ENCODE results near the gene ZNF423. TPM values are rescaled to one million over a fixed set of nuclear protein-coding genes. Genes with fewer than 3 reads are reported as not detected.

Gene ZNF423
- total RNA-seq, 1 donor from 2014 or later, result 10.7 TPM

DNA sequence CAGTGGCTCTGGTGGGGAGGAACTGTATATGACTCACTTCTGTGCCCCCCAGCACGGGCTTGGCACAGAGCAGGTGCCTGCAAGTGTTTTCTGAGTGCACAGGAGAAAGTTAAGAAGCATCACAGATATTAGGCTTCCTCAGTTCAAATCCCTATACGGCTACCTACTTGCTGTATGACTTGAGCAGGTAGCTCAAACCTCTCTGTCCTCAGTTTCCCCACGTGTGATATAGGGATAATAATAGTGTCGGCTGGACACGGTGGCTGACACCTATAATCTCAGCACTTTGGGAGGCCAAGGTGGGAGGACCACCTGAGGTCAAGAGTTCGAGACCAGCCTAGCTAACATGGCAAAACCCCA, 386.6 kb downstream of the ZNF423 start:
- DNase-seq (no peak), ATAC-seq (no peak)
- no peak overlapping the region for H3K4me3 ChIP-seq
- H3K27me3 ChIP-seq (ENCODE audit: low read depth), result peaks cover 8% of the 10 kb centered on the region
- H3K4me1 ChIP-seq, result no peaks in the 10 kb centered on the region
- TF ChIP-seq, protein P1, sequence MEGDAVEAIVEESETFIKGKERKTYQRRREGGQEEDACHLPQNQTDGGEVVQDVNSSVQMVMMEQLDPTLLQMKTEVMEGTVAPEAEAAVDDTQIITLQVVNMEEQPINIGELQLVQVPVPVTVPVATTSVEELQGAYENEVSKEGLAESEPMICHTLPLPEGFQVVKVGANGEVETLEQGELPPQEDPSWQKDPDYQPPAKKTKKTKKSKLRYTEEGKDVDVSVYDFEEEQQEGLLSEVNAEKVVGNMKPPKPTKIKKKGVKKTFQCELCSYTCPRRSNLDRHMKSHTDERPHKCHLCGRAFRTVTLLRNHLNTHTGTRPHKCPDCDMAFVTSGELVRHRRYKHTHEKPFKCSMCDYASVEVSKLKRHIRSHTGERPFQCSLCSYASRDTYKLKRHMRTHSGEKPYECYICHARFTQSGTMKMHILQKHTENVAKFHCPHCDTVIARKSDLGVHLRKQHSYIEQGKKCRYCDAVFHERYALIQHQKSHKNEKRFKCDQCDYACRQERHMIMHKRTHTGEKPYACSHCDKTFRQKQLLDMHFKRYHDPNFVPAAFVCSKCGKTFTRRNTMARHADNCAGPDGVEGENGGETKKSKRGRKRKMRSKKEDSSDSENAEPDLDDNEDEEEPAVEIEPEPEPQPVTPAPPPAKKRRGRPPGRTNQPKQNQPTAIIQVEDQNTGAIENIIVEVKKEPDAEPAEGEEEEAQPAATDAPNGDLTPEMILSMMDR (IDR thresholded peaks at IDR 0.05), result no peak
- H3K9me3 ChIP-seq, result no peaks in the 10 kb centered on the region
- no peak overlapping the region for H3K27ac ChIP-seq
- no peaks in the 10 kb centered on the region for H3K36me3 ChIP-seq
- intact Hi-C loops (cut with DNase I), result no loop called here

DNA sequence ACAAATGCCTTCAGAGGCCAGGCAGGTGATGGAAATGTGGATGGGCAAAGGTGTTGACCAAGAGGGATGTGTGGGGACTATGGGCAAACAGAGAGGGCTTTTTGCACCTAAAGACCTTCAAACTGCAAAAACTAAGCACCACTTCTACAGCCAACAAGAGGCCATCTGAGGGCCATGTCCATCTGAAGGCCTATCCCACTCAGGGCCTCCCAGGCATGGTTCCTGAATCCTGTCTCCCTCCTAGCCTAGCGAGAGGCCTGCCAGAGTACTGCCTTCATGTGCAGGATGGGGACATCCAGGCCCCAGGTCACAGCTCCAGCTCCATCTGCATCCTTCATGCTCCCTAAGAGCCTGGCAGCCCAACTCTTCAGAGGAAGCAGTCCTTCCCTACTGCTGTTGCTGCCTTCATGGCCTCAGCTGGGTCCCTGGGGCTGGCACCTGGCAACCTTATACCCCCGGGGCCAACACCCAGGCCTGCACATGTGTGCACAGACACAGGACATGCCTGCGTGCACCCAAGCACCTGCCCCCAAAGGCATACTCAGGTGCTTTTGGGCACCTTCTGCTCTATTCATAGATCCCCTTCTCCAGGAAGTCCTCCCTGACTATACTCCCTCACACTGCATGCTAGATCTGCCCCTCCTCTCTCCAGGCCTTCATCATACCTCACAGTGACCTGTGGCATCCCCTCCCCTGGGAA, 387.2 kb downstream of the ZNF423 start:
- no peak overlapping the region for H3K27ac ChIP-seq
- no peaks in the 10 kb centered on the region for H3K4me1 ChIP-seq
- H3K36me3 ChIP-seq, result no peaks in the 10 kb centered on the region
- H3K9me3 ChIP-seq, result no peaks in the 10 kb centered on the region
- intact Hi-C loops (cut with DNase I), result no loop called here
- TF ChIP-seq, protein P1 (IDR thresholded peaks at IDR 0.05), result no peak
- H3K4me3 ChIP-seq, result no peak overlapping the region
- H3K27me3 ChIP-seq (ENCODE audit: low read depth), result peaks cover 8% of the 10 kb centered on the region
- DNase-seq (peak; percentile 14), ATAC-seq (no peak)

DNA sequence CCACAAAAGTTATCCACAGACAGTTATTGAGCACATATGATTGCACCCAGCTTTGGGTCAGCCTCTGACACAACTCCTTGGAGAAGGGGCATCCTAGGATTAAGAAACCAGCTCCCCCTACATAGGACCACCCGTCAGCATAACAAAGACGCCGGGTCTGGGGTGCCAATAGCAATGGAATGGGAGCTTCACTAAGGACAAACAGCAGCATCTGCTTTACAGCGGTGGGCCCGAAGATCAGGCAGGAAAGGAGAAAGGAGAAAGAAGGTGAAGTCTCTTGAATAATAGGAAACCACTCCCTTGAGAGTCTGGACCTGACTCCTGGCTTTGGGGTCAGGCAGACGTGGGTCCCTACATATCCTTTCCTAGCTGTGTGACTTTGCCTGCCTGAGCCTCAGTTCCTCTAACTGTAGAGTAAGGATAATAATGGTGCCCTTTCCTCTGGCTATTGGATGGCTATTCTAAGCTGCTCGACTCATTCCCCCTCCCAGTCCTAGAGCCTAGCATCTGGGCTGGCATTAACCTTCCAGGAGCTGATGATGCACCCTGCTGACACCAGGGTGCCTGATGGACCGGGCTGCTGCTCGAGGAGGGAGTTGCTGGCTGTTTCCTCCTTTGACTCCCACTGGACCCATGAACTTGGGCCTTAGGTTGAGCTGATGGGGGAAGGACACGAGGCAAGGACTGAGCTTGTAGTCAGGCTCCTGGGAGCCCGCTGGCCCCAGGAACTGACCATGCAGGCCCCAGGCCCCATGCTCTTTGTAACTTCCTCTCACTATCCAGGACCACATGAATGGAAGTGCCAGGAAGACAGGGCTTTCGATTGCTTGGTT, 388.2 kb downstream of the ZNF423 start:
- intact Hi-C loops (cut with DNase I), result no loop called here
- ATAC-seq, result no peak
- Histone ChIP-seq H3K4me1 (no peaks in the 10 kb centered on the region), H3K27me3 (ENCODE audit: low read depth) (peaks cover 8% of the 10 kb centered on the region), H3K27ac (no peak overlapping the region), H3K36me3 (no peaks in the 10 kb centered on the region), H3K4me3 (no peak overlapping the region), H3K9me3 (no peaks in the 10 kb centered on the region)
- DNase-seq, result peak; percentile 14
- TF ChIP-seq, protein P1 (IDR thresholded peaks at IDR 0.05), result no peak

DNA sequence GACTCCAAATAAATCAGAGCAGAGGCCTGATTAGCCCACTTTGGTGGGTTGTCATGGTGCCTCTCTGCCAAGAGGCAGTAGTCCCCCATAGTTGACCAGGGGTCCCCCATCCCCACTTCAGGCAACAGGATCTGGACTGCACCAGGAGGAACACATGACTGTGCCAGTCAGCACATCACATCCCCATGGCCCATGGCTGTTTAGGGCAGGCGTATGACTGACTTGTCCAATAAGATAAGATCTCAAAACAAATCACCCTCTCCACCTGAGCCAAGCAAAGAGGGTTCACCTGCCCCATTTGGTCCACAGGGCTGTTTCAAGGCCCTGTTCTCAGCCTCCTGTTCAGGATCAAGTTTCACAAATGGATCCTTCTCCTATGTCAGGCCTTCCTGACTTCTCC, 389.0 kb downstream of the ZNF423 start:
- Histone ChIP-seq H3K27ac (no peak overlapping the region), H3K9me3 (no peaks in the 10 kb centered on the region), H3K4me1 (no peaks in the 10 kb centered on the region), H3K4me3 (no peak overlapping the region), H3K27me3 (ENCODE audit: low read depth) (peaks cover 8% of the 10 kb centered on the region), H3K36me3 (no peaks in the 10 kb centered on the region)
- ATAC-seq (no peak), DNase-seq (peak; percentile 14)
- intact Hi-C loops (cut with DNase I), result no loop called here
- TF ChIP-seq, protein P1 (IDR thresholded peaks at IDR 0.05), result no peak

DNA sequence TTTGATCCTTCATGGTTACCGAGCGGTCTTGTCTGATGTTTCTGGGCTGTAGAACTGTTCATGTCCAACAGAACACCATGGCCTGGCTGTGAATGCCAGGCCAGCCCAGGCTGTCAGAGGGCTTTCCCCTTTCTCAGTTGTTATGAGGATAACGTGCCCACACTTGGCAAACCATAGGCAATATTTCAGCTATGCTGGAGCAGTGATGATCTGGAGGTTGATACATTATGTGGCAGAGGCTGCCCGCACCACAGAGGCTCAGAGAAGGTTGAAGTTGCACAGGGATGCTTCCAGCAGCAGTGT, 389.4 kb downstream of the ZNF423 start:
- ATAC-seq (no peak), DNase-seq (no peak)
- peaks cover 8% of the 10 kb centered on the region for H3K27me3 ChIP-seq (ENCODE audit: low read depth)
- H3K9me3 ChIP-seq, result no peaks in the 10 kb centered on the region
- H3K4me1 ChIP-seq, result no peaks in the 10 kb centered on the region
- intact Hi-C loops (cut with DNase I), result no loop called here
- H3K36me3 ChIP-seq, result no peaks in the 10 kb centered on the region
- no peak overlapping the region for H3K4me3 ChIP-seq
- no peak overlapping the region for H3K27ac ChIP-seq
- TF ChIP-seq, protein P1 (IDR thresholded peaks at IDR 0.05), result no peak
